Bronchial epithelial cell (primary cell): Measurements from ENCODE around the gene CPSF3. TPM values are rescaled to one million over a fixed set of nuclear protein-coding genes. Genes with fewer than 3 reads are reported as not detected.

Experiments used
- DNase-seq: peaks from one replicate; pipeline ENCODE4 v3.0.0-alpha.2; 2010; ENCODE audit warnings: low read depth
- FAIRE-seq: peaks from 2 replicates; lab custom pipeline; 2011; peaks lifted over from hg19 to GRCh38; lab: Jason Lieb, UNC
- H3K27me3 ChIP-seq: 2 replicates; pipeline ENCODE4 v1.5.1; 2011; ENCODE audit warnings: low read length; ENCODE audit not compliant: control insufficient read depth, insufficient read depth
- H3K36me3 ChIP-seq: 2 replicates; pipeline ENCODE4 v1.5.1; 2011; ENCODE audit warnings: low read length; ENCODE audit not compliant: control insufficient read depth, insufficient read depth
- H3K4me3 ChIP-seq: 2 replicates; pipeline ENCODE4 v1.5.1; 2011; ENCODE audit warnings: mild to moderate bottlenecking, low read depth, low read length, control low read depth
- total RNA-seq: library from RNA; depleted of rRNA; stranded (reverse); fragments of >200 nt; gene quantifications from 2 replicates; pipeline ENCODE4 v1.2.1, GENCODE V29; 2014
- TF ChIP-seq, protein P1 (sequence below): IDR thresholded peaks from 2 replicates; pipeline ENCODE4 v1.5.1; 2011; ENCODE audit warnings: mild to moderate bottlenecking, moderate library complexity, low read length, control low read depth, inconsistent platforms; ENCODE audit not compliant: insufficient read depth, severe bottlenecking

Gene CPSF3
- total RNA-seq, 1 donor from 2014 or later: 50.8 TPM

DNA sequence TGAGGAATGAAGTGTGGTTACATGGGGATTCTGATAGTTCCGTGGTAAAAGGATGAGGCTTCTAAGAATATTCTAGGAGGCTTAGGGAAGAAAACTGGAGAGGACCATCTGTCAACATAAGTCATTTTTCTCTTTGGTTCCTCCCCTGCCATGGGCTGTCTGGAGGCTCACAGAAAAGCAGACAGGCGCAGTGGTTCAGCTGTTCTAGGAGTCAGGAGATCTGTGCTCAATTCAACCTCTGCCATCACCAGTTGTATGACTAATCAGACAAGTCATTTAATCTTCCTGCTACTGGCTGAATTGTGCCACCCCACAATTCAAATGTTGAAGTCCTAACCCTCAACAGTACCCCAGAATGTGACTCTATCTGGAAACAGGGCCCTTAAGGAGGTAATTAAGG is 95.8 kb downstream of the CPSF3 start:
- Histone ChIP-seq H3K36me3 (peaks cover 10% of the 10 kb centered on the region), H3K27me3 (no peaks in the 10 kb centered on the region), H3K4me3 (no peak overlapping the region)
- DNase-seq (peak; percentile 30), FAIRE-seq (peak; percentile 47)
- TF ChIP-seq, protein P1, sequence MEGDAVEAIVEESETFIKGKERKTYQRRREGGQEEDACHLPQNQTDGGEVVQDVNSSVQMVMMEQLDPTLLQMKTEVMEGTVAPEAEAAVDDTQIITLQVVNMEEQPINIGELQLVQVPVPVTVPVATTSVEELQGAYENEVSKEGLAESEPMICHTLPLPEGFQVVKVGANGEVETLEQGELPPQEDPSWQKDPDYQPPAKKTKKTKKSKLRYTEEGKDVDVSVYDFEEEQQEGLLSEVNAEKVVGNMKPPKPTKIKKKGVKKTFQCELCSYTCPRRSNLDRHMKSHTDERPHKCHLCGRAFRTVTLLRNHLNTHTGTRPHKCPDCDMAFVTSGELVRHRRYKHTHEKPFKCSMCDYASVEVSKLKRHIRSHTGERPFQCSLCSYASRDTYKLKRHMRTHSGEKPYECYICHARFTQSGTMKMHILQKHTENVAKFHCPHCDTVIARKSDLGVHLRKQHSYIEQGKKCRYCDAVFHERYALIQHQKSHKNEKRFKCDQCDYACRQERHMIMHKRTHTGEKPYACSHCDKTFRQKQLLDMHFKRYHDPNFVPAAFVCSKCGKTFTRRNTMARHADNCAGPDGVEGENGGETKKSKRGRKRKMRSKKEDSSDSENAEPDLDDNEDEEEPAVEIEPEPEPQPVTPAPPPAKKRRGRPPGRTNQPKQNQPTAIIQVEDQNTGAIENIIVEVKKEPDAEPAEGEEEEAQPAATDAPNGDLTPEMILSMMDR: no peak

Other genes starting within 250 kb of the CPSF3 start
- 20.0 and 25.5 TPM in 2 replicates for gene ASAP2, start 216.8 kb upstream of the CPSF3 start, total RNA-seq
- gene ITGB1BP1, start 126 bp upstream of the CPSF3 start, total RNA-seq: 18.7 and 37.6 TPM in 2 replicates
- gene IAH1, start 50.9 kb downstream of the CPSF3 start, total RNA-seq: 66.3 and 68.7 TPM in 2 replicates
- gene ADAM17, start 132.2 kb downstream of the CPSF3 start, total RNA-seq: 91.1 and 123 TPM in 2 replicates
- gene YWHAQ, start 207.3 kb downstream of the CPSF3 start, total RNA-seq: 176 and 278 TPM in 2 replicates